GM19351 (cell line): ENCODE results near the gene CDC26.

Experiments
- ATAC-seq: cut with Tn5 transposase; IDR thresholded peaks from one replicate; pipeline ENCODE4 v1.9.1; 2021; ENCODE audit warnings: mild to moderate bottlenecking, moderate library complexity; ENCODE audit not compliant: unreplicated experiment

CDC26 gene

GRCh38 chr9:113275157-113276131 lies at the start of gene CDC26, which contains the start of gene PRPF4:
TSS of gene CDC26 (minus strand) at chr9:113275572. CDS start at chr9:113272507, 3,065 bp downstream.
TSS of gene PRPF4 (plus strand) at chr9:113275658. CDS start at chr9:113275744, 86 bp downstream.
- peak; percentile 98 for ATAC-seq

DNA sequence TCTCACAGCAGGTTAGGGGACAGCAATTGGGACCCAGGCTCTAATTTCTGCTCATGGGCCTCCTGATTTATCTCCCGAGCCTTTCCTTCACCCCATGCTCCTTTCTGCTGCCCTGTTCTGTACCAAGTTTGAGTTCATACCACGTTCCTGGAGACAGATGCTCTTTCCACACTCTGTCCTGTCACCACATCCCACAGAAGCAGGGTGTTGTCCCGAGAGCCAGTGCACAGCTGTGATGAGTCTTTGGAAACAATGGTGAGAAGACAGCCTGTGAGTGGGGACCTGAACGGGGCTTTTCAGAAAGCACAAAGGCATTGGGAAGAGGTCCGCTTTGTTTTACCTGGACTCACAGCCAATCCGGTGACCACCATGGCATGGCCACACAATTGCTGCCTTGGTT lies 47.3 kb upstream of the CDC26 start:
- no peak for ATAC-seq

DNA sequence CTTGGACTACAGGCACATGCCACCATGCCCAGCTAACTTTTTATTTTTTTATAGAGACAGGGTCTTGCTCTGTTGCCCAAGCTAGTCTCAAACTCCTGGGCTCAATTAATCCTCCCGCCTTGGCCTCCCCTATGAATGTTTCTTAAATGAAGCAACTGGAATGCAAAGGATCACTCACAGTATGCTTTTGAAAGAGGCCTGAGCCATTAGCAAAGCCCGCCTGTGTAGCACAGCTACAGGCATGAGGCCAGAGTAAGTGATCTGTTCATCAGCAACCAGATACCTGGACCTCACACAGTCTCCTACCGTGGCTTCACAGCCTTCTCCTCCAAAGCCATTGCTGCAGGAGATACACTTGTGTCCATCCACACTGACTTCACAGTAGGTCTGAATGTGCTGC lies 44.7 kb upstream of the CDC26 start:
- ATAC-seq: no peak

DNA sequence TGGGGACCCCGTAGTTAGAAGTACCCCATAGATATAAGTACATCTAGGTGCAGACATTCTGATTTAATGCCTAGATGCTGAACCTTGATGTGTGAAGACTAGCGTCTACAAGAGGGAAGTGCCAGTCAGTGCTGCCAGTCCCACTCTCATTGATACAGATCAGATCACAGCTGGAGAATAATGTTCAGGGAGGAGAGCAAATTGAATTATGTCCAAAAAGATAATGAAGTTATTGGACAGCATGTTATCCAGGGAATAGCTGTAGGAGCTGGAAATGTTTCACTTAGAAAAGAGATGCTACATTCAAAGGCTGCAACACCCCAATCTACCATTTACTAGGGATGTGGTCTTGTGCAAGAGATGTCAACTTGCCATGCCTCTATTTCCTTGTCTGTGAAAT lies 43.7 kb upstream of the CDC26 start:
- ATAC-seq: no peak

- no peak for ATAC-seq
Measured at GRCh38 chr9:113317777-113318176, 42.4 kb upstream of the CDC26 start.

DNA sequence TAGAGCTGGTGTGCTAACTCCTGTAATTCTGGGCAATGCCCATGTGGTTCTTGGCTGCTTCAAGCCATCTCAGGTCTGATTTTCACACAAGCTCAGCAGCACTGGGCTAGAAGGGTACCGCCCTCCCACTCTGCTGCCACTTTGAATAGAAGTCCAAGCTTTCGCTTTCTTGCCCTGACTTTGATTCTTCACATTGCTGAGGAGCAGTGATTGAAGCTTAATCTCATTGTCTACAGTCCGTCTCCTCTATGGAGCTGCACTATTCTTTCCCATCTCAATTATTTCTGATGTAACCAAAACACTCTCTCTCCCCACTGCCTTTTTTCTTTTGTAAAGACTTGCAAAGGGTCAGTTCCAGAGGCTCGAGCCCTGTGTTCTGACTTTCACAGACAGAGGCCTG lies 40.7 kb upstream of the CDC26 start:
- no peak for ATAC-seq

GRCh38 chr9:113315231-113315630 lies 39.9 kb upstream of the CDC26 start:
- ATAC-seq: no peak

DNA sequence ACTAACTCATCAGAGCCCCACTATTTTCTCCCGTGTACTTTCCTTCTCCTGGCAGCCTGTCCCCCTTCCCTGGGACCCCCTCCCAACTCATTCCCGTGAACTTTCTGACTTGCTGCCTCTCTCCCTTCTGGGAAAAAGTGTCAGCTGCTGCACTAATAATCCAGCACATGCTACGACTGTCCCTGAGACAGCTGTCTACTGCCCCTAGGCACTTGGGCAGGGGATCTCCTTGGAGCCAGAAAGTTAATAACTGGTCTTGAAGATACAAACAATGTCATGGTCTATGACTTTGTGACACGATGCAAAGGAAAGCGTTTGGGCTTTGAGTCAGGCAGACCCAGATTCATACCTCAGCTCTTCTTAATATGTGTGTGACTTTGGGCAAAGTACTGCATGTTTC lies 37.9 kb upstream of the CDC26 start:
- no peak for ATAC-seq

GRCh38 chr9:113311961-113312360 lies 36.6 kb upstream of the CDC26 start:
- no peak for ATAC-seq

DNA sequence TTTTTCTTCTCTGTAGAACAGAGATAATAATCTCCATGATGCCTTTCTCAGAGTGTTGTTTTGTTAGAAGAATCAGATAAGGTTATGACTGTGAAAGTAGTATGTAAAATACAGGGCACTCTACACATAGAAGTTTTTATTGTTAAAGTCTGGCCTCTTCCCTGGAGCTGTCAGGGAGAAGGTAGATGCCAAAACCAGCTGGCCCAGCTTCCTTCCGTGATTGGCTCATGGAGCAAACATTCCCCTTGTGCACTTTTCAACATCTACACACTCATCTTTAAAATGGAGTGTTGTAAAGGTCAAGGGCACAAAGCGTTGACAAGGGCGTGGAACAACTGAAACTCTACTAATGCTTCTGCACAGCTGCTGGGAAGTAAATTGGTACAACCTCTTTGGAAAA lies 35.2 kb upstream of the CDC26 start:
- ATAC-seq: no peak

- no peak for ATAC-seq
Measured at GRCh38 chr9:113309204-113309813, 33.9 kb upstream of the CDC26 start.

- ATAC-seq: no peak
Measured at GRCh38 chr9:113307396-113307975, 32.1 kb upstream of the CDC26 start.

DNA sequence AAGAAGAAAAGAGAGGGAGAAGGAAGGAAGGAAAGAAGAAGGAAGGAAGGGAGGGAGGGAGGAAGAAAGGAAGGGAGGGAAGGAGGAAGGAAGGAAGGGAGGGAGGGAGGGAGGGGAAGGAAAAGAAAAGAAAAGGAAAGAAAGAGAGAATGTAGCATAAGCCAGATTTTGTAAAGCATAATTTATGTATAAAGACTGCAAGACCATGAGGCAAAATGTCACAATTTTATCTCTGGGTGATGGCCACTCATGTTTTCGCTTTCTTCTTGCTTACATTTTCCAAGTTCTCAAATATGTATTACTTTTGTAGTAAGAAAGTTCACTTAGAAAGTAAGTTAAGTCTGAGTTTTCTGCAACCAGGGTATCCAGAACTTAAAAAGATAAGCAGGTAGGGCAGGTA lies 31.2 kb upstream of the CDC26 start:
- ATAC-seq: no peak

DNA sequence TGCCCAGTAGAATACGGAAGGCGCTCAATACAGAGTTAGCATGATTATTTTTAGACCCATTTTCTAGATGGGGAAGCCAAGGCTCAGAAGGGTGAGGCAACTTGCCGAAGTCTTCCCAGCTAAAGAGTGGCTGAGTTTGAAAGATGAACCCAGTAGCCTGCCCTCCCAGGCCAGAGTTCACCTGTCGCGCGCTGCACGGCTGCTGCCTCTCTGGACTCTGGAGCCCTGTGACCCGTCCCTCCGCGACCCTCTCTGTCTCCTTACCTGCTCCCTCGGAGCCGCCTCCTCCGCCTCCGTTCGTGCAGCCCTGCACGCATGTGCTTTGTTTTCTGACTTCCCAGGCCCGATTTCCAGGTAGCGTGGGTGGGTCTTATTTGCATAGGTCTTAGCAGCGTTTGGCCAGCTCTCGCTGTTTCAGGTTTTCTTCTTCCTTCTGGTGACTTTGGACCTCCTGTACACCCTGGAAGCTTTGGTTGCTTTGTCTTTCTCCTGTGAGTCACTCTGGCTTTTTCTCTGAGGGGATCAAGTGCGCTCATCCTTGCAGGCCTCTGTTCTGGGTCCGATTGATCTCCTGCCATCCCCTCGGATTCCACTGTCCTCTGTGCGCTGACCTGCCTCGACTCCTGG lies 27.5 kb upstream of the CDC26 start, which contains the start of gene RNF183:
Gene RNF183, minus strand, starts transcription at position 585 of the 627 bp plus-strand sequence. CDS start 5,192 bp downstream, outside the sequence.
- no peak for ATAC-seq

- no peak for ATAC-seq
Measured at GRCh38 chr9:113301548-113301947, 26.2 kb upstream of the CDC26 start.

GRCh38 chr9:113299800-113300292 lies 24.5 kb upstream of the CDC26 start:
- ATAC-seq: no peak

DNA sequence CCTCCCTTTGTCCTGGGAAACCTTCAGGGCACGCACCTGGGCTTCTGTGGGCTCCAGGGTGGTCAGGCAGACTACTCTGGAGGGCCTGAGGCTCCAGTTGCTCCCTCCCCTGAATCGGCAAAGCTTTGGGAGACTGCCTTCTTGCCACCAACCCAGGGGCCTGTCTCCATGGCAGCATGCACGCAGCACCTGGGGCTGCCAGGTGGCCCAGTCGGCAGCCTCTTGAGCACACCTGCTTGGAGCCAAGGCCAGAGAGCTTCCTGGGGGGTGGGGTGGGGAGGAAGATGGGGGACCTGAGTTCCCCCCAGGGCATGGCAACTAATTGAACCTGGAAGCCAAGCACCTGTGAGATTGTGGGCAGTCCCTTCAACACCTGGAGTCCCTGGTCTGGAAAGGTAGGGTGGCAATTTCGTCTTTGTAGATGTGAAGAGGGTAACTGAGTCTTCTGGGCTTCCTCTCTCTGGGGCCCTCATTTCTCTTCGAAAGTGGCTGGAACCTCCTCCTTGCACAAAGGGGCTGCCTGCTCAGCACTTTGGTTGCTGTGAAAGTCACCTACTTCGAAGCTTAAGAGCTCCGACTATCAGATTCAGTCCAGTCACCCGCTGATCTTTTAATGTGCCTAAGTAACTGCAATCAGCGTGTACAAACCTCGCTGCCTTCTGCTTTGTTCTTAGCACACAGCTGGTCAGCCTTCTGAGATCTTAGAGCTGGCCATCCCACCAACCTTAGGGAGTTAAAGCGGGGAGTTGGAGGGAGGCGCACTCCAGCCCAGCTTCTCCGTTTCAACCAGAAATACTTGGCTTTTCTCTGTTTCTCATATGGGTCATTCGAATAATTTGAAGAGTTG lies 23.8 kb upstream of the CDC26 start:
- ATAC-seq: no peak

- ATAC-seq: no peak
Measured at GRCh38 chr9:113298311-113298710, 22.9 kb upstream of the CDC26 start.

DNA sequence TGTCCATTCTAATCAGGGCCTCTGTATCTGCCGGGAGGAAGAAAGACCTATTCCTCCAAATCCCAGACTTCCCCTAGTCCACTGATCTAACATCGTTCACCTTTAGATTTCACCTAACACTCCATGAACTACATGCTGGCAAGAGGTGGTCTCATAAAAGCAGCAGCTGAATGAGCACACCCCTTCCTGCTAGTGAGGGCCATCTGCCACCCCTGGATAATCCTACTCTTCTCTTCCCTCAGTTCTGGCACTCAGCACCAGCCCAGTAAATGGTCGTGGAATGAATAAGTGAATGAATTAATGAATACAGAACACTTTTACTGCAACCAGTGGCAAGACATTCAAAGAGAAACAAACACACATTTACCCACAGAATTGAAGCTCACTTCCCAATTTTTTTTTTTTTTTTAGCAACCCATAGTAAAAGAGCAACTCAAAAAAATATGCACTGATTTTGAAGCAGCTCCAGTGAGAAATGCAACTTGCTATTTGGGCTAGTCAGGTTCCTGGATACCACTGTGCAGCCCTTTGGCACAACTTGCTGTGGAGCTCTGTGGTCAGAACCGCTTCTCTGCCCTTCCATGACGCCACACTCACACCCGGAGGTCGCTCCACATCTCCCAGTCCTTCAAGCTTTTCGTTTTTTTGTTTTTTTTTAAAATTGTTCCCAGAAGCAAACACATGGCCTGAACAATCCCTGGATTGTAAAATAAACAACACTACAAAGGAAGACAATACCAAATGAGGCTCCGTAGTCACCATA lies 21.6 kb upstream of the CDC26 start:
- no peak for ATAC-seq
